ENCODE measurements around the gene WWOX. TPM values are rescaled to one million over a fixed set of nuclear protein-coding genes. Genes with fewer than 3 reads are reported as not detected.

WWOX gene
- total RNA-seq, 4 donors from 2014 or later = 12.9 to 53.5 (median 25.6) TPM

DNA sequence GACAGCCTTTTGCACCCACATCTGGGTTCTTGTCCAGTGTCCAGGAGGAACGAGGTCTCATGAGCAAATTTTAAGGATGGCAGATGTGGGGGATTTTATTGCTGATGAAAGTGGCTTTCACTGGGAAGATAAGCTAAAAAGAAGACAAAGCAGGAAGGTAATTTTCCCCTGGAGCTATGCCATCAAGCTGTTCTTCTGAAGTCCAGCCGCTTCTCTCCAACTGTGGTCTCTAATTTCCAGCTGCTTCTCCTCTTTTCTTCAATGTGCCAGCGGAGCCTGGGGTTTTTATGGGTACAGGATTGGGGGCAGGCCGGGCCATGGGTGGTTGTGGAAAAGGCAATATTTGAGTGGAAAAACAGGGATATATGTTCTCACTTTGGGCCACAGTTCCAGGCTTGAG lies 430.8 kb downstream of the WWOX start:
- 75 to 92% methylated on average over 2 to 4 of the region's 4 CpGs for WGBS, 2 donors (ENCODE audit: low coverage in 1 of 2)
- Histone ChIP-seq H3K9me3 (no peaks in the 10 kb centered on the region), H3K36me3 (no peaks in the 10 kb centered on the region), H3K27me3 (no peaks in the 10 kb centered on the region), H3K4me3 (no peak overlapping the region), H3K27ac (no peak overlapping the region), H3K4me1 (no peaks in the 10 kb centered on the region)
- TF ChIP-seq POLR2A (IDR thresholded peaks at IDR 0.05) (no peak), EP300 (IDR thresholded peaks at IDR 0.05) (no peak), POLR2AphosphoS5 (IDR thresholded peaks at IDR 0.05) (no peak)
- TF ChIP-seq, protein P1, sequence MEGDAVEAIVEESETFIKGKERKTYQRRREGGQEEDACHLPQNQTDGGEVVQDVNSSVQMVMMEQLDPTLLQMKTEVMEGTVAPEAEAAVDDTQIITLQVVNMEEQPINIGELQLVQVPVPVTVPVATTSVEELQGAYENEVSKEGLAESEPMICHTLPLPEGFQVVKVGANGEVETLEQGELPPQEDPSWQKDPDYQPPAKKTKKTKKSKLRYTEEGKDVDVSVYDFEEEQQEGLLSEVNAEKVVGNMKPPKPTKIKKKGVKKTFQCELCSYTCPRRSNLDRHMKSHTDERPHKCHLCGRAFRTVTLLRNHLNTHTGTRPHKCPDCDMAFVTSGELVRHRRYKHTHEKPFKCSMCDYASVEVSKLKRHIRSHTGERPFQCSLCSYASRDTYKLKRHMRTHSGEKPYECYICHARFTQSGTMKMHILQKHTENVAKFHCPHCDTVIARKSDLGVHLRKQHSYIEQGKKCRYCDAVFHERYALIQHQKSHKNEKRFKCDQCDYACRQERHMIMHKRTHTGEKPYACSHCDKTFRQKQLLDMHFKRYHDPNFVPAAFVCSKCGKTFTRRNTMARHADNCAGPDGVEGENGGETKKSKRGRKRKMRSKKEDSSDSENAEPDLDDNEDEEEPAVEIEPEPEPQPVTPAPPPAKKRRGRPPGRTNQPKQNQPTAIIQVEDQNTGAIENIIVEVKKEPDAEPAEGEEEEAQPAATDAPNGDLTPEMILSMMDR (IDR thresholded peaks at IDR 0.05) = no peak
- ATAC-seq = no peak

DNA sequence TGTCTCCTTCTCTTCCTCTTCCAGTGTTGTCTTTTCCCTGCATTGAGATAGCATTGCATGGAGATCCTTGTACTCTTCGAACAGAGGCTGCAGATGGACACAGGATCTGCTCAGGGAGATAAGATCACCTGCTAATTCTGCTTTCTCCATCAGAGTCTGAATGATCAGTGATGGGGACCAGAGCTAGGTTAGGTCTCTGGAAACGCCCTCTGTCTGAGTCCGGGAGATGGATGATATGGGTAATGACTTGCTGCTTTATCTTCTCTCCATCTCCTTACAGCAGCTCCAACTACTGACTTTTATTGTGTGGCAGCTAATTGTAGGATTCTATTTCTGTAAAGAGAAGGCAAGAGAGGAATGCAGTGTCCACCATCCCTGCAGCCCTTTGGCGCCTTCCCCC lies 435.6 kb downstream of the WWOX start:
- Histone ChIP-seq H3K4me3 (no peak overlapping the region), H3K36me3 (no peaks in the 10 kb centered on the region), H3K9me3 (no peaks in the 10 kb centered on the region), H3K4me1 (no peaks in the 10 kb centered on the region), H3K27ac (no peak overlapping the region), H3K27me3 (no peaks in the 10 kb centered on the region)
- ATAC-seq = no peak
- 50 to 83% methylated on average over 1 of the region's 4 CpGs for WGBS, 2 donors (ENCODE audit: low coverage in 1 of 2)
- no peak for TF ChIP-seq EP300 (IDR thresholded peaks at IDR 0.05)
- TF ChIP-seq, protein P1 (IDR thresholded peaks at IDR 0.05) = no peak
- TF ChIP-seq POLR2AphosphoS5 (IDR thresholded peaks at IDR 0.05) = no peak
- no peak for TF ChIP-seq POLR2A (IDR thresholded peaks at IDR 0.05)

DNA sequence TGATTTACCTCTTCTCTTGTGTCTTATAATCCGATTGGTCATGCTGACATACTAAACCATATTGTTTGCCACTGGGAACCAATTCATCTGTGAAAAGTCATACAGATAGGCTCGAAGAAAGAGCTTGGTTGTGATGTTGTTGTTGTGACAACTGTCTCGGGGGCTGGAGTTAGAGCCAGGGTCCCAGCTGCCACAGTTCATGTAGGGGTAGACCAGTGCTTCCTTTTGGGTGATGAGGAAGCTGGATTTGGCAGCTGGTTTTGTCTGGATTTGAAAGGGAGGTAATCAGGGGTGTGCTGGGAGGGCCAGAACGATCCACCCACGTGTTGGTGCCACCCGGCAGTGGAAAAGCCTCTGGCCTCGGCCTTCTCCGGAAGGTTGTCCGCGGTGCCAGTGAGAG lies 438.1 kb downstream of the WWOX start:
- TF ChIP-seq EP300 (IDR thresholded peaks at IDR 0.05) (no peak), POLR2A (IDR thresholded peaks at IDR 0.05) (no peak), POLR2AphosphoS5 (IDR thresholded peaks at IDR 0.05) (no peak)
- TF ChIP-seq, protein P1 (IDR thresholded peaks at IDR 0.05) = no peak
- Histone ChIP-seq H3K36me3 (no peaks in the 10 kb centered on the region), H3K9me3 (no peaks in the 10 kb centered on the region), H3K4me1 (no peaks in the 10 kb centered on the region), H3K4me3 (no peak overlapping the region), H3K27ac (no peak overlapping the region), H3K27me3 (no peaks in the 10 kb centered on the region)
- ATAC-seq = no peak
- 93% methylated on average over 5 to 10 of the region's 10 CpGs for WGBS, 2 donors (ENCODE audit: low coverage in 1 of 2)

DNA sequence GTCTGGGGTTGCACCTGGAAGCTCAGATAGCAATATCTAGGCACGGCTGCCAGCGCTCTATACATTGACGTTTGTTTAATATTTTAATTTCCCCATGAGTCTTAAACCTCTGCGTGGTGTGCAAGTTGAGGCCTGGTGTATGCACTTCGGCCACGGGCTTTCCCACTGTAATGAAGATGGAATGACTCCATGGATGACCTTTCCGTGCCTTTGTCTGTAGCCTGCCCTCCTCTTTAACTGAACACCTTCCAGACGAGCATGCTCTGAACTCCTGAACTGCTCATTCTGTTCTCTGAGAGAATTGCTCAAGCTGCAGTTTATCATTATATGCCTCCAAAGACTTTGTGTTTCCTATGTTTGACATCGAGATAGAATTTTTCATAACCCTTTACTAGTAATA lies 438.8 kb downstream of the WWOX start:
- Histone ChIP-seq H3K36me3 (no peaks in the 10 kb centered on the region), H3K4me1 (no peaks in the 10 kb centered on the region), H3K4me3 (no peak overlapping the region), H3K9me3 (no peaks in the 10 kb centered on the region), H3K27ac (no peak overlapping the region), H3K27me3 (no peaks in the 10 kb centered on the region)
- no peak for ATAC-seq
- 66 to 72% methylated on average over 8 to 9 of the region's 9 CpGs for WGBS, 2 donors (ENCODE audit: low coverage in 1 of 2)
- no peak for TF ChIP-seq EP300 (IDR thresholded peaks at IDR 0.05)
- TF ChIP-seq, protein P1 (IDR thresholded peaks at IDR 0.05) = no peak
- no peak for TF ChIP-seq POLR2A (IDR thresholded peaks at IDR 0.05)
- no peak for TF ChIP-seq POLR2AphosphoS5 (IDR thresholded peaks at IDR 0.05)

DNA sequence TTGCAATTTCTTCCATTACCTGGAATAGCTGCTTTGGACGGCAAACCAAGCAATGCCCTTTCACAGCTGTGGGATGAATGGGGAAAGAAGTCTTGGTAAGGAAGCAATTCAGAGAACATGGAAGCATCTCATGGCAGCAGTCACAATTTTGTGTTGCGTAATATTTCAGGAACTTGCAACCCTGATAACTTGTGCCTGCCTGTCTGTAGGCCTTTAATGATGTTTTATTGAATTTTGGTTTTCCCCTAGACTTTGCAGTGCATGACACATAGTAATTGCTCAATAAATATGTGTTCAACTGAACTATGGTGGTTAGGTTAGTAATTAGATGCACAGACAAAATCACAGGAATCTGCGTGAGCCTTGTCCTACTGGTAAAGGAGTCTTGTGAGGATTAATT lies 439.5 kb downstream of the WWOX start:
- no peaks in the 10 kb centered on the region for H3K27me3 ChIP-seq
- no peak overlapping the region for H3K27ac ChIP-seq
- H3K9me3 ChIP-seq = no peaks in the 10 kb centered on the region
- WGBS, 2 donors (ENCODE audit: low coverage in 1 of 2) = 93 to 100% methylated on average over 3 of the region's 3 CpGs
- no peak overlapping the region for H3K4me3 ChIP-seq
- H3K36me3 ChIP-seq = no peaks in the 10 kb centered on the region
- TF ChIP-seq, protein P1 (IDR thresholded peaks at IDR 0.05) = no peak
- TF ChIP-seq EP300 (IDR thresholded peaks at IDR 0.05) = no peak
- TF ChIP-seq POLR2A (IDR thresholded peaks at IDR 0.05) = no peak
- no peak for TF ChIP-seq POLR2AphosphoS5 (IDR thresholded peaks at IDR 0.05)
- ATAC-seq = no peak
- no peaks in the 10 kb centered on the region for H3K4me1 ChIP-seq

Data from gastroesophageal sphincter (tissue), 4 donors.